Left ventricle myocardium inferior (tissue), 1 donor: Measurements from ENCODE around the gene LBX2. TPM values are rescaled to one million over a fixed set of nuclear protein-coding genes. Genes with fewer than 3 reads are reported as not detected.

ENCODE experiments used
- DNase-seq: peaks from one replicate; pipeline ENCODE4 v3.0.0-alpha.2; 2020
- H3K27ac ChIP-seq: fragments of 200-600 bp; replicated peaks from 2 replicates; pipeline ENCODE4 v1.8.0; 2021
- H3K27me3 ChIP-seq: fragments of 200-600 bp; 2 replicates; pipeline ENCODE4 v1.8.0; 2021; ENCODE audit warnings: low read depth
- H3K36me3 ChIP-seq: fragments of 200-600 bp; 2 replicates; pipeline ENCODE4 v1.8.0; 2021
- H3K4me1 ChIP-seq: fragments of 200-600 bp; 2 replicates; pipeline ENCODE4 v1.8.0; 2021
- H3K4me3 ChIP-seq: fragments of 200-600 bp; 2 replicates; pipeline ENCODE4 v1.8.0; 2021; ENCODE audit warnings: mild to moderate bottlenecking, moderate library complexity
- H3K9me3 ChIP-seq: fragments of 200-600 bp; replicated peaks from 2 replicates; pipeline ENCODE4 v1.8.0; 2021
- intact Hi-C: fragments of 100-400 bp; cut with micrococcal nuclease; formaldehyde crosslinking; loops from one replicate; pipeline ENCODE4 v1.11.0; 2022
- total RNA-seq: library from RNA; stranded (reverse); fragmentation: NEBNext Ultra II Directional; extraction: Animal tissue kit (Norgen Biotek cat#: 25700); gene quantifications from one replicate; pipeline ENCODE4 v1.2.1, GENCODE V29; 2021
- TF ChIP-seq, protein P1 (sequence below): fragments of 200-600 bp; IDR thresholded peaks from 2 replicates; pipeline ENCODE4 v1.8.0; 2021; ENCODE audit warnings: antibody characterized with exemption, mild to moderate bottlenecking, borderline replicate concordance
- donor health status: DM: no; HTN: yes; CAD: no; lungs with severe emphysema.

LBX2 gene
- total RNA-seq, 1 donor from 2014 or later = 0.25 TPM

DNA sequence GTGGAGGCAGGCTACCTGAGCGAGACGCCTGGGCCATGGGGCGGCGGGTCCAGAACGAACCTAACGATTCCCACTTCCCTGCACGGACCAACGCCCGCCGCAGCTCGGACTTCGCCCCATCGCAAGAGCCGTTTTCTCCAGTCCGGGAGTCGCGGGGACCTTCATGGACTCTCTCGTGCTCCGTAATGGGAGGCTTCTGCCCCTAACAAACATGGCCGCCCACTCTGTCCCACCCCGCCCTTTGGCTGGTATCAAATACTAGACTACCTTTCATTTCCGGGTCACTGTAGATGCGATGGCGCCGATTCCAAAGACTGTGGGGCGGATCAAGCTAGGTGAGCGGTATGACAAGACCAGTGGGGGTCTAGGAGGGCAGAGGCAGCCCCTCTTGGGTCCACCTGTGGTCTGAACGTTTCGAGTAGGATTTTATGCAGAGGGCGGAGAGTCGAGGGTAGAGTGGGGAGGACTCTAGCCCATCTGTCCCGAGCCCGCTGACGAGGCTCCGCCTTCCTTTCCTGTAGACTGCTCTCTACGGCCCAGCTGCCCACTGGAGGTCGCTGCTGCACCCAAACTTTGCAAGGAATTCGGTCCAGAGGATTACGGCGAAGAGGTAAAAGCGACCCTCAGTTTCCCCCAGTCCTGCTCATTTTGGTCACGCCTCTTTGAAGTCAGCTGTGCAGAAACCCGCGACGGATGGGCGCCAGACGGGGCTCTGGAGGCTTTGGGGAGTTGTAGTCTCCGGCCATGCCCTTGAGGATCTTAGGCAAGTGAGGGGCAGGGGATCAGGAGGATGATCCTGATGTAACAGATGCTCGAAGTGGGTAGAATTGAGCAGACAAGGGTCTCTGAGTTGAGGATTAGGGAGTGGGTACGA is 16.4 kb downstream of the LBX2 start, which contains the start of the genes CCDC142 and TTC31:
TSS of gene CCDC142 (minus strand) at position 198 of the 874 bp plus-strand sequence. CDS start at position 37, 161 bp downstream.
TSS of gene TTC31 (plus strand) at position 281 of the 874 bp plus-strand sequence. CDS start at position 296, 15 bp downstream.
- H3K27ac ChIP-seq = peak within 1 kb of the TSS; percentile 97
- peak; percentile 95 for DNase-seq
- H3K9me3 ChIP-seq = no peaks in the 10 kb centered on the region
- peaks cover 44% of the 10 kb centered on the region for H3K4me1 ChIP-seq
- TF ChIP-seq, protein P1, sequence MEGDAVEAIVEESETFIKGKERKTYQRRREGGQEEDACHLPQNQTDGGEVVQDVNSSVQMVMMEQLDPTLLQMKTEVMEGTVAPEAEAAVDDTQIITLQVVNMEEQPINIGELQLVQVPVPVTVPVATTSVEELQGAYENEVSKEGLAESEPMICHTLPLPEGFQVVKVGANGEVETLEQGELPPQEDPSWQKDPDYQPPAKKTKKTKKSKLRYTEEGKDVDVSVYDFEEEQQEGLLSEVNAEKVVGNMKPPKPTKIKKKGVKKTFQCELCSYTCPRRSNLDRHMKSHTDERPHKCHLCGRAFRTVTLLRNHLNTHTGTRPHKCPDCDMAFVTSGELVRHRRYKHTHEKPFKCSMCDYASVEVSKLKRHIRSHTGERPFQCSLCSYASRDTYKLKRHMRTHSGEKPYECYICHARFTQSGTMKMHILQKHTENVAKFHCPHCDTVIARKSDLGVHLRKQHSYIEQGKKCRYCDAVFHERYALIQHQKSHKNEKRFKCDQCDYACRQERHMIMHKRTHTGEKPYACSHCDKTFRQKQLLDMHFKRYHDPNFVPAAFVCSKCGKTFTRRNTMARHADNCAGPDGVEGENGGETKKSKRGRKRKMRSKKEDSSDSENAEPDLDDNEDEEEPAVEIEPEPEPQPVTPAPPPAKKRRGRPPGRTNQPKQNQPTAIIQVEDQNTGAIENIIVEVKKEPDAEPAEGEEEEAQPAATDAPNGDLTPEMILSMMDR = peak; percentile 95
- no peaks in the 10 kb centered on the region for H3K27me3 ChIP-seq
- peak within 1 kb of the TSS; percentile 99 for H3K4me3 ChIP-seq
- H3K36me3 ChIP-seq = peaks cover 56% of the 10 kb centered on the region
- intact Hi-C loops = loop anchor here (5.0 to 10.0 kb wide), 2 partner anchors 62 to 104 kb away; no protein-coding TSS in a partner anchor

DNA sequence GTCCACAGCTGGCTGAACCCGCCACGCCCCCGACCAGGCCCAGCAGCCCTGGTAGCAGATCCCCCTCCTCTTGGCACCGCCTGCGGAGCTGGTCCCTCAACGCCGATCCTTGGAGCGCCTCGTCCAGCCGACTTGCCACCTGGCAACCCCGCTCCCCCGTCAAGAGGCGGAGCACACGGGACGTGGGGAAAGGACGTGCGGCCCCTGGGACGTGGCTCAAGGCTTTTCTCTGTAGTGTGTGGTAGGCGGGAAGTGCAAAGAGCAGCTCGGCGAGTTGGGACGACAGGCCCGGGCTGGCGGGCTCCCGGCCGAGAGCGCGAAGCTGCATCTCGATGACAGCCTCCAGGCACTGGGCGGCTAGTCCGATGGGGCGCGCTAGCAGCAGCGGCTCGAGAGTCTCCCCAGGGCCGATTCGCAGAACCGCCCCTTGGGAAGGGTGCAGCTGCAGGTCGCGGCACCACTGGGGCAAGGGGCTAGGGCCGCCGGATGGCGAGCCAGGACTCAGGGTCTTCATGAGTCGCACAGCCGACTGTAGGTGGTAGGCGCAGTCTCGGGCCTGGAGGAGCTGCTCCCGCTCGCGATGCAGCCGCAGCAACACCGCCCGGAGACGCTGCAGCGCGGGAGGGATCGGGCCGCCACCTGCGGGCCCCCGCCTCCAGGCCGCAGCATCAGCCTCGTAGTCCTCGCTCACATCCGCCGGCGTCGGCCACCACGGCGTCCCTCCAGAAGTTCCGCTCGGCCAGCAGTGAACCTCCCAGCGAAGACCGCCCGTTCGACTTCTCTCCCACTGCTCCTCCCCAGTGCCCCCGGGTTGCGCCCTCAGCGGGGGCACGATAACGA is 17.2 kb downstream of the LBX2 start:
- intact Hi-C loops = loop anchor here (5.0 to 10.0 kb wide), 2 partner anchors 63 to 105 kb away; no protein-coding TSS in a partner anchor
- DNase-seq = no peak
- H3K4me1 ChIP-seq = peaks cover 44% of the 10 kb centered on the region
- peak overlapping the region; percentile 99 for H3K4me3 ChIP-seq
- TF ChIP-seq, protein P1 = no peak
- no peaks in the 10 kb centered on the region for H3K27me3 ChIP-seq
- H3K36me3 ChIP-seq = peaks cover 58% of the 10 kb centered on the region
- H3K27ac ChIP-seq = peak overlapping the region; percentile 97
- H3K9me3 ChIP-seq = no peaks in the 10 kb centered on the region

DNA sequence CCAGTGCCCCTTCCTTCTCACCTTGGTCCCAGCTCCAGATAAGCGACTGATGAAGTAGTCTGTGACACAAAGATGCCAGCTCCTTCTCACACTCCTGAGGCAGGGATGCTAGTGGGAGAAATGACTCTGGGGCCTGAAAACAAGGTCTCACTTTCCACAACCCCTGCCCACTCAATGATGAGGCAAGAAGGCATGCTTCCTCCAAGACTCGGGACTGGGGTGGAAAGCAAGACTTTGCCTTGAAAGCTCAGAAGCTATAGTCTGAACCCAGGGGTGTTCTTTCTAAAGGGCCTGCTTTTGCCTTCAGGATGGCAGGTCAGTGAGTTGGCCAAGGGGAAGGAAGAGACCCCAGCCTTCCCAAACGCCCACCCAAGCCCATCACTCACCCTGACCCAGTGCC is 18.0 kb downstream of the LBX2 start:
- no peak for DNase-seq
- Histone ChIP-seq H3K27me3 (no peaks in the 10 kb centered on the region), H3K4me3 (peak overlapping the region; percentile 99), H3K9me3 (no peaks in the 10 kb centered on the region), H3K4me1 (peaks cover 44% of the 10 kb centered on the region), H3K36me3 (peaks cover 58% of the 10 kb centered on the region), H3K27ac (peak overlapping the region; percentile 97)
- intact Hi-C loops = loop anchor here (5.0 to 10.0 kb wide), 2 partner anchors 63 to 106 kb away; no protein-coding TSS in a partner anchor
- TF ChIP-seq, protein P1 = no peak

DNA sequence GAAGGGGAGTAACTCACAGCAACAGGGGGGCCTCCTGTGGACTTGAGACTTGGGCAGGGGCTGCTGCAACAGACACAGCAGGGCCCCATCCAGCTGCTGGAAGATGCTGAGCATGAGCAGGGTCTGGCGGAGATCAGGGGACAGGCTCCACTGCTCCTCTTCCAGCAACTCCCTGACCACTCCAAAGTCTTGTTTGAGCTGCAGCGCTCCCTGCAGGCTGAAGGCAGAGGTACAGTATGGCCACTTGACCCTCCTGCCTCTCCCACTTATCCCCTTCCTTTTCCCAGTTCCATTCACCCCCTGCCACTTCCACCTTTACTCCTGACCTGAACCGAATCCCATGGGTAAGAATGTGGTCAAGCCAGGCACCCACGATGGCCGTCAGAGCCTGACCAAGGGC is 24.5 kb downstream of the LBX2 start:
- no peaks in the 10 kb centered on the region for H3K27me3 ChIP-seq
- intact Hi-C loops = no loop called here
- no peak overlapping the region for H3K4me3 ChIP-seq
- no peak for DNase-seq
- H3K9me3 ChIP-seq = no peaks in the 10 kb centered on the region
- no peak overlapping the region for H3K27ac ChIP-seq
- H3K4me1 ChIP-seq = peaks cover 35% of the 10 kb centered on the region
- TF ChIP-seq, protein P1 = peak; percentile 14
- peaks cover 50% of the 10 kb centered on the region for H3K36me3 ChIP-seq

DNA sequence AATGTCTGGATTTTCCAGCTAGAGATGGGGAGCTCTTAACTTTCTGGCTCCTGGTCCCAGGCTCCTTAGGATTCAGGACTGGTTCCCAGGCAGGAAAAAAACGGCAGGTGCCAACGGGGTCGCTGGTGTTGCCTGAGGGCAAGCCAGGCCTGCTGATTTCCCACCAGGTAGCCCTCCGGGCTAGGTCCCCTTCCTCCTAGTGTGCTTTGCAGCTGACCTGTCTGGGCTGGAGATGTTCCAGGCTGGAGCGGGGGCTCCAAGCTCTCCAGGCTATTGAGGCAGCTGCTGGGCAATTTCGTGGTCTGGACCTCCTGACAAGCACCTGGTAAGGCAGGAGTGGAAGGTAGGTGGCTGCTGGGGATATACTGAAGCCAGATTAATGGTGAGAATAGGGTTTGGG is 24.9 kb downstream of the LBX2 start:
- no peak for DNase-seq
- Histone ChIP-seq H3K27ac (no peak overlapping the region), H3K9me3 (no peaks in the 10 kb centered on the region), H3K4me3 (no peak overlapping the region), H3K4me1 (peaks cover 34% of the 10 kb centered on the region), H3K27me3 (no peaks in the 10 kb centered on the region), H3K36me3 (peaks cover 46% of the 10 kb centered on the region)
- intact Hi-C loops = no loop called here
- TF ChIP-seq, protein P1 = no peak
